HG02852 (cell line): ENCODE results near the gene CAPS.

Source experiments
- ATAC-seq: cut with Tn5 transposase; IDR thresholded peaks from one replicate; pipeline ENCODE4 v1.9.1; 2021; ENCODE audit warnings: mild to moderate bottlenecking, moderate library complexity; ENCODE audit not compliant: unreplicated experiment

CAPS gene

DNA sequence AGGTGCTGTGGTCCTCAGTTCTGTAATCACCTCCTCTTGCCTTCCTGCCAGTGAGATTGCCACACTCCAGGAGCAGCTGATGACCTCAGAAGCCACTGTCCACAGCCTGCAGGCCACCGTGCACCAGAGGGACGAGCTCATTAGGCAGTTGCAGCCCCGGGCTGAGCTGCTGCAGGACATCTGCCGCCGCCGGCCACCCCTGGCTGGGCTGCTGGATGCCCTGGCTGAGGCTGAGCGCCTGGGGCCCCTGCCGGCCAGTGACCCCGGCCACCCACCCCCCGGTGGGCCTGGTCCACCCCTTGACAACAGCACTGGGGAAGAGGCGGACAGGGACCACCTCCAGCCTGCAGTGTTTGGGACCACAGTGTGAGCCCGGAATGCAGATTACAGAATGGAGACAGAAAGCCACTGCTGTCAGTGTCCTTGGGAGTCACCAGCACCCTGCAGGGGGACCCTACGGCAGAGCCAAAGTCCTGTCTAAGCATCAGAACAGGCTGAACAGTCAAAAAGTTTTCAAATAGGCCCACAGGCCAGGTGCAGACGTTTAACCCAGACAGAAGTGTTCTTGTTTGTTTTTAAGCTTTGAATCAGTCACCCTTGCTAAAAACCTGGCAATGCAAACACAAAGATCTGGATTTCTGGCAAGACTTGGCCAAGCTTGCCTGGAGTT is 5.1 kb upstream of the CAPS start:
- ATAC-seq = no peak

DNA sequence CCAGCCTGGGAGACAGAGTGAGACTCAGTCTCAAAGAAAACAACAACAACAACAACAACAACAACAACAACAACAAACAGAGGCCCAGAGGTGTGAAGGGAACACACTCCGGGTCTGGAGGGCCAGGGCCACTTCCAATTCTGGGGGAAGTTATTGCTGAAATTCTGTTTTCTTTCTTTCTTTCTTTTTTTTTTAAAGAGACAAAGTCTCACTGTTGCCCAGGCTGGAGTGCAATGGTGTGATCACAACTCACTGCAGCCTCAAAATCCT is 3.5 kb upstream of the CAPS start:
- ATAC-seq = no peak

DNA sequence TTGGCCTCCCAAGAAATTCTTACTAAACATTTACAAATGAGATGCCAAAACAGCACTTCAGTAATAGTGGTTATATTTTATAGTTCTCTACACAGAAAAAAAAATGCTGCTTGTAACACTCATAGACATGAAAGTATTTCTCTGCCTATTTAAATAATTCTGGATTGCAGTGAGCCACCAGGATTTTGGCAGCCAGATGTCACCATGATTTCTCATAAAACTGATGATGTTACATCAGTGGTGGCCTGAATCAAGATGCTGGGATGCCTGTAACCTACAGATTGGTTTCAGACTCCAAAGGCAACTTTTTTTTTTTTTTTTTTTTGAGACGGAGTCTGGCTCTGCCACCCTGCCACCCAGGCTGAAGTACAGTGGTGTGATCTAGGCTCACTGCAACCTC is 2.7 kb upstream of the CAPS start:
- no peak for ATAC-seq

DNA sequence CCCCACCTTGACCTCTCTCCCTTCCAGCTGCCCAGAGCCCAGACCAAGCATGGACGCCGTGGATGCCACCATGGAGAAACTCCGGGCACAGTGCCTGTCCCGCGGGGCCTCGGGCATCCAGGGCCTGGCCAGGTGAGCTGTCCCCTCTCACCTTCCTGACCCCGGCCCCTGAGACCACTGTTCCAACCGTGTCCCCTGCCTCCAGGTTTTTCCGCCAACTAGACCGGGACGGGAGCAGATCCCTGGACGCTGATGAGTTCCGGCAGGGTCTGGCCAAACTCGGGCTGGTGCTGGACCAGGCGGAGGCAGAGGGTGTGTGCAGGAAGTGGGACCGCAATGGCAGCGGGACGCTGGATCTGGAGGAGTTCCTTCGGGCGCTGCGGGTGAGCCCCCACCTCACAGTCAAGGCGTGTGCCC is 312 bp downstream of the CAPS start:
- ATAC-seq = no peak

DNA sequence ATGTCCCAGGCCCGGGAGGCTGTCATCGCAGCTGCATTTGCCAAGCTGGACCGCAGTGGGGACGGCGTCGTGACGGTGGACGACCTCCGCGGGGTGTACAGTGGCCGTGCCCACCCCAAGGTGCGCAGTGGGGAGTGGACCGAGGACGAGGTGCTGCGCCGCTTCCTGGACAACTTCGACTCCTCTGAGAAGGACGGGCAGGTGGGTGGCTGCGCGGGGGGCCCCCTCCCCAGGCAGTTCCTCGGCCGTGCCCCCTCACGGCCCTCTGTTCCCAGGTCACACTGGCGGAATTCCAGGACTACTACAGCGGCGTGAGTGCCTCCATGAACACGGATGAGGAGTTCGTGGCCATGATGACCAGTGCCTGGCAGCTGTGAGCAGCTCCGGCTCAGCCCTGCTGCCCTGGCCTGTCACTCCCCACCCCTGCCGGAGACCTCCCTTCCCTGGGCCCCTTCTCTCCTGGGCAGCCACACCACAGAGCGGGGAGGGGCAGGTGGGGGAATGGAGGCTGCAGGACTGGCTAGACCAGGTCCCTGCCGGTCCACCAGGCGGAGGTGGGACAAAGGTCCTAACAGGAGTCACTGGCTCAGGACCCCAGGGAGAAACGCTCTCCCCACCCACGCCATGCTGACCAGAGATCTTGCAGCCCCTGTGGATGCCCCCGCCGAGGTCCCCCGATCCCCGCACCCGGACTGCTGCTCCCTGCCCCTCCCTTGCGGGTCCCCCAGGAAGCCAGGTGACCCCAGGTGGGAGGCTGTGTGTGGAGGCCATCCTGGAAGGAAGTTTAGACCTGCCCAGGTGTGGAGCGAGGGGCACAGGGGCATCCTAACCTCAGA is 1.1 kb downstream of the CAPS start:
- ATAC-seq = no peak

DNA sequence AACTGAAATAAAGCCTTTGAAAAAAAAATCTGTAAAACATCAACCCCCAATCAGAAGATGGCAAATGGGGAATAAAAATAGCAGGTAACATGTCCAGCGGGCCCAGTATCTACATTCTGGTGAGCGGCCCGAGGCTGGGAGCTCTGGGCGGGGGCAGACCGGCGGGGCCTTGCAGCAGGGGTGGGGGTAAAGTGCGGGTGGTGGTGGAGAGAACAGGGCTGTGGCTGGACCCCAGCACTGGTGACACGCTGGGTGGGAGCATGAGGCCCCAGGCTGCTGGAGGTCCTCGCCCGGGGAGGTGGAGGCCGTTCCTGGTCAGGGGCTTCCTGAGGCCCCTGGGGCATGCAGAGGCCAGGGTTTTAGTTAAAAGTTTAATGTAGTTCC is 1.7 kb downstream of the CAPS start:
- ATAC-seq = no peak

DNA sequence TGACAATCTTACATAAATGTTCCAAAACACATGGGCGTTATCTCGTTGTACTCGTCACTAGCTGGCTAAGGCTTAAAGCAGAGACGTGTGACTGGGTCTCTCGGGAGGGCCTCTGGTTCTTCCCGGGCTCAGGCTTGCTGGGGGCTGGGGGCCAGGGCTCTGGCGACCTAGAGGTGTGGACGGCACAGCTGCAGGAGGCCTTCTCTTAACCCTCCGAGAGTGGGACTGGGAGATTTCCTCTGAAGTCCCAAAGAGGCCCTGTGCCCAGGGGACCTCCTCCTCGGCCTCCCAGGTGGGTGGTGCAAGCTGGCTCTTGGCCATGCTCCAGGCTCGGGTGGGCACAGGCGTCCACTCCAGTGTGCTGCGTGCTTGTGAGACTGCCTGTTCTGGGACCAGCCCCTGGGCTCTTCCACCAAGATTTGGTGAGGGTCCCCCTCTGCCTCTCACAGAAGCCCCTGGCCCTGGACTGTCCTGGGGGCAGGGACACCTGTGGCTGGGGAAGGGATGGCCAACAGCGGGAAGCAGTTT is 2.2 kb downstream of the CAPS start:
- ATAC-seq = no peak

DNA sequence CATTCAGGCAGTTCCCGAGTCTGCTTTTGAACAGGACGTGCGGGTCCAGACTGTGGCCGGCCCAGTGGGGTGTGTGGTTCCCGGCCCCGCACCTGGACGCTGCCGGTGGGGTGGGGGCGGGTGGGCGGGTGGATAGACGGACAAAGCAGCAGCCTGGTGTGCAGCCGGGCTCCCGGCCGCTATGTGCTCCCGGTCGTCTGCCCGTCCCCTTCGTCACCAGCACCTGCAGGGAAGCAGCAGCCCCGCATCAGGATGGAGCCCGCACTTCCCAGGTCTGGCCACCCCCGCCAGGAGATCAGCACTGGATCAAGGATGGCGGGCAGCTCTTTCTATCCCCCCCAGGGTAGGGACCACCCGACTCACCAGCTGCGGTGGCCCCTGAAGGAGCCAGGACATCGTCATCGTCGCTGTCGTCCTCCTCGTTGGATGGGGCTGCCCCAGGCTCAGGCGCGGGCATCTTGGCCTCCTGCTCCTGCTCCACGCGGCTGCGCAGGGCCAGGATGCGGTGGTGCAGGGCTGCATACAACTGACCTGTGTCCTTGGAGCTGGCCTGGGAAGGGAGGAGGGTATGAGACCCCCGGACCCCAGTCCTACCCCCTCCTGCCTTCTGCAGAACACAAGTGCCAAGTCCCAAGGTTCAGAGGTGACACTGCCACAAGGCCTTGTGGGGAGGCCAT is 3.5 kb downstream of the CAPS start:
- ATAC-seq = no peak

DNA sequence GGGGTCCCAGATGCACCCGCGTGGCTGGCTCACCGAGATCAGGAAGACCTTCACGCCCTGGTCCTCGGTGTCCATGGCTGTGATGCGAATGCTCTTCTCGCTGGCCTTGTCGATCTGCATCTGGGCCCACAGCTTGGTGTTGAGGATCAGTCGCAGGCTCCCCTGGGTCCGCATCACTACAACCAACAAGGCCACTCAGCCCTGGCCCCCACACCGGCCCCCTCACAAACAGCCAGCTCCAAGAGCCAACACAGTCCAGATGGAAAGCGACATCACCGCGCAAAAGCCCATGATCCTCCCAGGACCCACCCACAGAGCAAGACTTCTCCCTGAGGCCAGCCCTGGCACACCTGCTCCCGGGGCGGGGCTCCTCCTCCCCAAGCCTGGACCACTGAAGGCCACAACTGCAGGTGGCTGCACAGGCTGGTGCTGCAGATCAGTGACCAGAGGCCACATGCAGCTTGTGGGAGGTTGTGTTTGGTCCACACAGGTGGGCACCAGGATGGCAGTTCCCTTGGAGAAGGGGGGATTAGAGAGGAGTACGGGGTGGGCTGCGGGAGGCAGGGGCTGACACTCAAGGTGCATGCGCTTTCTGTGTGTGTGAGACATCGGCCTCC is 4.5 kb downstream of the CAPS start:
- ATAC-seq = no peak

DNA sequence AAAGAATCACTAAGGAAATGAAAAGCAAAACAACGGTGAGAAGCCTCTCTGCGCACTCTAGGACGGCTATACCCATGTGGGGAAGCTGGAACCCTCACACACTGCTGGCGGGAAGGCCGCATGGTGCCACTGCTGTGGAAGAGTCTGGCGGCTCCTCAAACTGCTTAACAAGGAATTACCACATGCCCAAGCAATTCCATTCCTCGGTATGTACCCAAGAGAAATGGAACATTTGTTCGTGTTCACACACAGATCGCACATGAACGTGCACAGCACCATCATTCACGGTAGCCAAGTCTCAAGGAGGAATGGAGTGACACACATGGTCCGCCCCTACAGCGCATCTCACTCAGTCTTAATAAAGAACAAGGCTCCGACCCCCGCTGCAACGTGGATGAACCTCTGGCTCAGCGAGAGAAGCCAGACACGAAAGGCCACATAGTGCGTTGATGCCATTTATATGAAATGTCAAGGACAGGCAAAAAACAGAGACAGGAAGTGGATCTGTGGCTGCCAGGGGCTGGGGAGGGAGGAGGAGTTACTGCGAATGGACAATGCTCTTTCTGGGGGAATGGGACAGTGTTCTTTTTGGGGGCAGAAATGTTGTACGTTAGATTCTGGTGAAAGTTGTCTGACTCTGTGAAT is 7.6 kb downstream of the CAPS start:
- ATAC-seq = no peak

DNA sequence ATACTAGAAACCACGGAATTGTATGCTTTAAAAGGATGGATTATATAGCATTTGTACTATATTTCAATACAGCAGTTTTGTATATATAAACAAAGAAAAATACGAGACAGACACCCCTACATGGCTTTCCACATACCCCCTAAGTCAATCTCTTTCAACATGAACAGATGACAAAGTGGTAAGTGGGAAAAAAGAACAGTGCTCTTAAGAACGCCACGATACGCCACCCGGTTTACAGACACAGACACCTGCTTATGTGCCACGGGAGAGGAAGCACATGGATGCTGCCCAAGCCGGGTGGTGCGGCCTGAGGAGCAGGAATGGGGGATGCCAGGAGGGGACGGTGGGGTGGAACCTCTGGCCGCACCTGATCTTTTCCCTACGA is 8.1 kb downstream of the CAPS start:
- no peak for ATAC-seq

DNA sequence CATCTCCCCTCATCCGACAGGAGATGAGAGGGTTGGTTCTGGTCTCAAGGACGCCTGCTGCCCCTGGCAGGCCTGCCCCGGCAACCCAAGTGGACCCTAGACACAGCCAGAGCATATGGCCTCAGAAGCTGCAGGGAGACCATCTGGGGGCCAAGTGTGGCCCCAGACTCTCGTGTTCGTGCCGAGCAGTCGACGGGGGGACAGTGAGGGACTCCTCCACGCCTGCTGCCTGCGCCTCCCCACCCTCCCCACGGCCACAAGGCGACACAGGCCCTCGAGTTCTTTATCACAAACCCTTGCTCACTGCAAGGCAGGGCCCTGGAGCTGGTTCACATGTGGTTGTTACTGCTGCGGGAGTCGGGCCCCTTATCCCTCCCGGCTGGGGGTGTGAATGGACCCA is 9.3 kb downstream of the CAPS start:
- ATAC-seq = no peak

DNA sequence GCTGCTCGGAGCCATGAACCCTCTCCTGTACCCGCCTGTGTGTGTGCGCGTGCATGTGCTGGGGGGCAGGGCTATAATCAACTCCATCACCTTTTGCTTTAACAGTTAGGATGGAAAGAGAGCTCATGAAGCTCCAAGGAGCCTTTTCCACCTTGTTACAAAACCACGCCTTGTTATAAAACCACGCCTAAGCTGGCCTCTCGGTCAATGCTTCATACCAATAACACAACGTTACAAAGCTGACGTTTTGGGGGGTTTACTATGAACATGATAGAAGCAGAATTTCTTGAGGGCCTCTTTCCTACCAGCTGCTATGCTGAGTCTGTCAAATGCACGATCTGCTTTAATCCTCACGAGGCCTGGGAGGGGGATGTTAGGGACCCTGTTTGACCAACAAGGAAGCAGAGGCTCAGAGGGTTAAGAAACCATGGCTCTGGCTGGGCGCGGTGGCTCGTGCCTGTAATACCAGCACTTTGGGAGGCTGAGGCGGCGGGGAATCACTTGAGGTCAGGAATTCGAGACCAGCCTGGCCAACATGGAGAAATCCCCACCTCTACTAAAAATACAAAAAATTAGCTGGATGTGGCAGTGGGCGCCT is 11.9 kb downstream of the CAPS start:
- ATAC-seq = no peak

DNA sequence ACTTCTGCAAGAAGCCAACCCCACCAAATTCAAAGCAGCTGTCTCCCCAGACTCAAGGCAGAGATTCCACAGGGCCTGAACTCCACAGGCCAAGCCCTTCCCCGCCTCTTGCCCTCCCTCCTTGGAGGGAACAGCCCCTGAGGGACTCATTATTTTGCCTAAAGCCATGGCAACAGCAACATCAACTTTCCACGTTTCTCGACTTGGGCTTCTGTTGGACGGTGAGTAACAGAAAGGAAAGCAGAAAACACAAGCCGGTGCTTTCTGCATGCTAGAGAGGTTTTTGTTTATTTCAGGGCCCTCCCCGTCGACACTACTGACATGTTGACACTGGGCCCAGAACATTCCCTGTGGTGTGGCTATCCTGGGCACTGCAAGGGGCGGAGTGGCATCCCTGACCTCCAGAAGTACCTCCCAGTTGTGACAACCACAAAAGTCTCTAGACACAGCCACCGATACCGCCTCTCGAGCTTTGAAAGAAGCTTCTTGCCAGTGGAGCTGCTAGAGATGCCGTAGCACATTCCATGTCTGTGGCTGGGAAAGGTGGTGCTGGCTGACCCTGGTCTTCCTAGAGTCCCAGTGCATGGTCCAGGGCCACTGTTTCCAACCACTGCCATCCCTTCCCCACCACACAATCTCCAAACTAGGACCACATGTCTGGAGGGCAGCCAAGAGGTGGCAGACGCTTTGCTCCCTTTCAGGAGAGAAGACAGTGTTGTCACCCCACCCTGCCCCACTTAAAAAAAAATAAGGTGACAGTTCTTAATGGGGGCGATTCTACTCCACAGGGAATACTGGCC is 12.8 kb downstream of the CAPS start:
- ATAC-seq = no peak

DNA sequence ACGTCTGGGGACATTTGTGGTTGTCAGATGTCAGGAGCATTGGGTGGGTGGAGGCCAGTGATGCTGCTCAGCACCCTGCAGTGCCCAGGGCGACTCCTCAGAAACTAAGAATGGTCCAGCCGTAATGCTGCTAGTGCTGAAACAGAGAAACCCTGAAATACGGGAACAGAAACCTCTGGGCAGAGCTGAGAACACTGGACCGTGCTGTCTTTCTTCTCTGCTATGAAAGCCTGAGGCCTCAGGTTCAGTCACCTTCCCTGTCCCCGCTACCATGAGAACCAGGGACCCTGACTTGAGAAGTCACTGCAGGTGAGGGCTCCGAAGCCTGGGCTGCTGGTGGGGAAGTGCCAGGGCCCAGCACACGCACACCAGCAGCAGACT is 13.4 kb downstream of the CAPS start:
- ATAC-seq = no peak

DNA sequence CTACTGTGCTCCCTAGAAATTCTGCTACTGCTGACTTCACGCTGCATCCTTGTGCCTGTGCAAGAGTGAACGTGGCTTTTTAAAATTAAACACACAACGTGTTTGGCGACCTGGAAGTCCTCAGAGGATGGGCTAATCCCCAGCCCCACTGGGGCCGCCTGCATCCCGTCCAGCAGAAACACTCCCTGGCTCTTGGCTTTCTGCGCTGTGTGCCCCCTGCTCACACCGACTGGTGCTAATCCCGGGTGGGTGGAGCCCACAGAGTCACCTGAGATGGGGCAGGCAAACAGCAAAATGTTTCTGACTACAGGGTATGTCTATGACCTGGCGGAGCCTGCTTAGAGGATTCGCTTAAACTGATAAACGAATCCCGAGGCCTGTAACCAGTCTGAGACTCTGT is 15.1 kb downstream of the CAPS start:
- no peak for ATAC-seq

DNA sequence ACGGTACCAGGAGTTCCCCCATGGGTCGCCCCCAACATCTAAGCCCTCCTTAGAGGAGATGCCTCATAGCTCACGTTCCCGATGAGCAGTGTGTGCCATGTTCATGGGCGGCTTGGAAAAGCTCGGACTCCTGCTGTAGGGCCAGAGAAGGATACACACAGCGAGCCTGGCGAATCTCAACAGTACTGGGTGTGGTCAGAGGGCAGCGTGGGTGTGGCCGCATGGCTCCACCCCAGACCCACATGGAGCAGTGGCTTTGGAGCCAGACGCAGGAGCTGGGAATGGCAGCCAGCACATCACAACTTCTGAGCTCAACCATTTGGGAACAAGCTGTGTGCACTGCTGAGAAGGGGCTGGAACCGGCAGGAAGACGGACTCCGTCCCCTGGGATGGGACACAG is 15.6 kb downstream of the CAPS start:
- ATAC-seq = no peak

DNA sequence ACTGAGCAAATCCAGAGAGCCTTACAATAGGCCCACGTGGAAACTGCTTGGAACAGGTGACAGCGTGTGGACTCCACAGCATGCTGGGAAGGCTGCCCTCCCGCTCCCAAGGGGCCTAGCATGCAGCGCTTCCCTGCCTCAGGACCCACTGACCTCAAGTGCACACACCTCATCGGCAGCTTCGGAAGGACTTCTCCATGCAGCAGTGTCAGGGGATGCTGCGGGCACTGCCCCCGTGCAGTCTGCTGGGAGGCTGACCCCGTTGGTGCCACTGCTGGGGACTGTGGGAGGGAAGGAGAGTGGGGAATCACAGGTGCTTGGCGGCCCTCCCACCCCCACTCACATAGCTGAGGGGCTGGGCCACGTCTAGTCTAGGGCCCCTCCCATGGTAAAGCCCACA is 17.2 kb downstream of the CAPS start:
- ATAC-seq = no peak

DNA sequence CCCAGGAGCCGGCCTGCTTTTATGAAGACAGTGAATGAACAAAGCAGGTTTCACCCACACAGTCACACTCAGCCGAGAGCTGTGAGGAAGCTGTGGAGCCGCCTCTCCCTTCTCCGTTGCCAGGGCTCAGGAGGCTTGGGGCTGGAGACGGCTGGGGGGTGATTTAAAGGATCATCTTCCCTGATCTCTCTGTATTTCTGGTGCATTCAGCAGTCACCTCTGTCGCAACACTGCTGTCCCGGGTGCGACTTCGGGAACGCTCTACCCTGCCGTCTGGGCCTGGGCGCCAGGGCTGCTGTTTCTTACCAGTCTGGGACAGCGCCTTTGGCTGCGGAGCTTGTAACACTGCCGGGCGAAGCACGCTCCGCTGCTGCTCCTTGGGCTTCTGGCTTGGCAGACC is 18.1 kb downstream of the CAPS start:
- ATAC-seq = no peak

DNA sequence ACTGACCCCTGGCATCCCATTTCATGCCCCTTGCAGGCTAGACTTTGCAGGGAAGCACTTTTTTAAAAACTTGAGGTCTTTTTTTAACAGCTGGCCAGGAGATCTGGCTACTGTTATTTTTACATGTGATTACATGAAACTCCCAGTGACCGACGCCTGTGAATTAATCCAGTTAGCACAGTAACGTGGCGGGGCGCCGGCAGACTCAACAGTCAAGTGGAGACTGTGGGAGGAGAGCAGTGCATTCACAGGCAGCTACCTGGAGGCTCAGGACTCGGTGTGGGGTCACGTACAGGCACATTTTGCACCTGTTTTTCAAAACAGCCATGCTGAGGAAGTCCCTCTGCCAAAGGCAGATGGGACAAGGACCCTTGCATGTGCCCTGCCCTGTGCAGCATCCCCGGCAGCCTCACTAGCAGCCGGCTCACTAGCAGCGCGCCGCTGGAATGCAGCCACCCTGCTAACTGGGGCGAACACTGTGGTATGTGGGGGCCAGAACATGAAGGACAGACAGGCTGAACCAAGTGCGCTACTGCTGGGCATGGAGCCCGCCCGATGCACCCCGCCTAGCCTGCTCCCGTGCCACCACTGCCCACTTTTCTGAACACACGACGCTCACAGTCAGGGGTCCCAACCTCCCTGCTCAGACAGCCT is 18.7 kb downstream of the CAPS start:
- no peak for ATAC-seq
